PFSK-1 (cell line): ENCODE measurements around the gene PTPN12.

Experiments
- TAF1 ChIP-seq: IDR thresholded peaks from 2 replicates; pipeline ENCODE4 v1.6.1; 2012; ENCODE audit warnings: low read length, control low read depth, borderline replicate concordance; ENCODE audit not compliant: insufficient read depth
- TF ChIP-seq, protein P1 (sequence below), 2 experiments: IDR thresholded peaks; 2 replicates each; pipeline versions ENCODE4 v1.6.1 to v1.8.0; 2011 to 2012; ENCODE audit warnings: low read depth in 2 of 2, low read length in 2 of 2, control low read depth in 1 of 2, inconsistent platforms in 1 of 2, mild to moderate bottlenecking in 1 of 2, moderate library complexity in 1 of 2; ENCODE audit not compliant: insufficient read depth in 1 of 2

GRCh38 chr7:77501192-77501515, 35.9 kb upstream of the PTPN12 start:
- TF ChIP-seq, protein P1, sequence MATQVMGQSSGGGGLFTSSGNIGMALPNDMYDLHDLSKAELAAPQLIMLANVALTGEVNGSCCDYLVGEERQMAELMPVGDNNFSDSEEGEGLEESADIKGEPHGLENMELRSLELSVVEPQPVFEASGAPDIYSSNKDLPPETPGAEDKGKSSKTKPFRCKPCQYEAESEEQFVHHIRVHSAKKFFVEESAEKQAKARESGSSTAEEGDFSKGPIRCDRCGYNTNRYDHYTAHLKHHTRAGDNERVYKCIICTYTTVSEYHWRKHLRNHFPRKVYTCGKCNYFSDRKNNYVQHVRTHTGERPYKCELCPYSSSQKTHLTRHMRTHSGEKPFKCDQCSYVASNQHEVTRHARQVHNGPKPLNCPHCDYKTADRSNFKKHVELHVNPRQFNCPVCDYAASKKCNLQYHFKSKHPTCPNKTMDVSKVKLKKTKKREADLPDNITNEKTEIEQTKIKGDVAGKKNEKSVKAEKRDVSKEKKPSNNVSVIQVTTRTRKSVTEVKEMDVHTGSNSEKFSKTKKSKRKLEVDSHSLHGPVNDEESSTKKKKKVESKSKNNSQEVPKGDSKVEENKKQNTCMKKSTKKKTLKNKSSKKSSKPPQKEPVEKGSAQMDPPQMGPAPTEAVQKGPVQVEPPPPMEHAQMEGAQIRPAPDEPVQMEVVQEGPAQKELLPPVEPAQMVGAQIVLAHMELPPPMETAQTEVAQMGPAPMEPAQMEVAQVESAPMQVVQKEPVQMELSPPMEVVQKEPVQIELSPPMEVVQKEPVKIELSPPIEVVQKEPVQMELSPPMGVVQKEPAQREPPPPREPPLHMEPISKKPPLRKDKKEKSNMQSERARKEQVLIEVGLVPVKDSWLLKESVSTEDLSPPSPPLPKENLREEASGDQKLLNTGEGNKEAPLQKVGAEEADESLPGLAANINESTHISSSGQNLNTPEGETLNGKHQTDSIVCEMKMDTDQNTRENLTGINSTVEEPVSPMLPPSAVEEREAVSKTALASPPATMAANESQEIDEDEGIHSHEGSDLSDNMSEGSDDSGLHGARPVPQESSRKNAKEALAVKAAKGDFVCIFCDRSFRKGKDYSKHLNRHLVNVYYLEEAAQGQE (IDR thresholded peaks at IDR 0.05; ENCODE audit: insufficient read depth in 1 of 2, low read depth in 2 of 2, low read length in 2 of 2): no peak
- no peak for TF ChIP-seq TAF1
